Ascending aorta (tissue), 2 donors: ENCODE results near the gene GIGYF2. TPM values are rescaled to one million over a fixed set of nuclear protein-coding genes. Genes with fewer than 3 reads are reported as not detected.
A peak's percentile ranks its signal among the peaks of the same experiment; 100 is the strongest.

Source experiments
- DNase-seq, 2 donors: peaks; one replicate each; pipeline ENCODE4 v3.0.0-alpha.2; 2019; ENCODE audit warnings: low spot score in 2 of 2
- H3K27ac ChIP-seq, 2 donors: fragments of 200-600 bp; sonication (generic); one replicate each; pipeline ENCODE4 v1.5.1; 2016 to 2017; ENCODE audit warnings: mild to moderate bottlenecking in 1 of 2
- H3K27me3 ChIP-seq: fragments of 200-600 bp; sonication (generic); one replicate; pipeline ENCODE4 v1.5.1; 2017
- H3K36me3 ChIP-seq, 2 donors: fragments of 200-600 bp; sonication (generic); one replicate each; pipeline ENCODE4 v1.5.1; 2016
- H3K4me1 ChIP-seq, 2 donors: fragments of 200-600 bp; sonication (generic); one replicate each; pipeline ENCODE4 v1.5.1; 2016 to 2017; ENCODE audit warnings: mild to moderate bottlenecking in 1 of 2
- H3K4me3 ChIP-seq, 2 donors: fragments of 200-600 bp; sonication (generic); one replicate each; pipeline ENCODE4 v1.5.1; 2016 to 2017; ENCODE audit warnings: mild to moderate bottlenecking in 1 of 2
- H3K9me3 ChIP-seq, 2 donors: fragments of 200-600 bp; sonication (generic); one replicate each; pipeline ENCODE4 v1.5.1; 2016
- CTCF ChIP-seq, 3 experiments: fragments of 200-600 bp in 2 of 3; fragments of 450-650 bp in 1 of 3; sonication (generic) in 2 of 3; IDR thresholded peaks; one replicate each; pipeline ENCODE4 v1.5.1; 2016 to 2019; ENCODE audit warnings: antibody characterized with exemption in 3 of 3, mild to moderate bottlenecking in 1 of 3, moderate library complexity in 1 of 3
- intact Hi-C: fragments of 100-400 bp; cut with DNase I; formaldehyde crosslinking; loops from one replicate; pipeline ENCODE4 v1.15.1; 2023
- total RNA-seq: library from RNA; depleted of rRNA; stranded (reverse); fragments of >200 nt; gene quantifications from one replicate; pipeline ENCODE4 v1.1.0, GENCODE V29; 2016

GIGYF2 gene
- total RNA-seq, 1 donor from 2014 or later, result 27.5 TPM

GRCh38 chr2:232668805-232669444 is 28.2 kb upstream of the GIGYF2 start:
- DNase-seq, result no peak
- peaks cover 28 to 64% of the 10 kb centered on the region in 2 donors for H3K36me3 ChIP-seq
- no peaks in the 10 kb centered on the region for H3K27me3 ChIP-seq
- intact Hi-C loops, result loop anchor here (1.0 to 2.0 kb wide), 4 partner anchors 28 to 63 kb away; partner anchors contain the start of genes EFHD1 and GIGYF2
- peak; percentile 56 to 75 (median 61) for TF ChIP-seq CTCF (IDR thresholded peaks at IDR 0.05)
- peaks cover 9 to 32% of the 10 kb centered on the region in 2 donors for H3K4me1 ChIP-seq
- peak overlapping the region; percentile 66 to 85 for H3K27ac ChIP-seq
- H3K9me3 ChIP-seq, result no peaks in the 10 kb centered on the region
- H3K4me3 ChIP-seq, result peak overlapping the region in 1 of 2 donors; percentile 31

DNA sequence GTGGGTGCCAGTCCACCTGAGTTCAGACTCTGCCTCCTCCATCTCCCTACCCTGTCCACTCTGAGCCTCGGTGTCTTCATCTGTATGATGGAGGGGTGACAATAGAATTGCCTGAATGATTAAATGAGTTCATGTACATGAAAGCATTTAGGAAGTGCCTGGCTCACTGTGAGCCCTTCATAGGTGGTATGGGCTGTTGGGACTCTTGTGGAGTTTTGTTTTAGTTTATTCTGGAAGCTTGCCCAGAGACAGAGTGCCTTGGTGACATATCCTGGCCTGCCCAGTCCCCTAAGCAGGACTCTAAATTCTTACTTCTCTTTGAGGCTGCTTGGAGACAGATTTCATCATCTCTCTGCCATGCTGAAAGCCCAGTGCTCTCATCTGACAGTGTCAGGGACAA is 24.5 kb upstream of the GIGYF2 start:
- Histone ChIP-seq H3K9me3 (no peaks in the 10 kb centered on the region), H3K4me1 (peaks cover 9 to 13% of the 10 kb centered on the region in 2 donors), H3K27ac (peak overlapping the region in 1 of 2 donors; percentile 12), H3K36me3 (peaks cover 59 to 73% of the 10 kb centered on the region in 2 donors), H3K4me3 (no peak overlapping the region), H3K27me3 (no peaks in the 10 kb centered on the region)
- DNase-seq, result no peak
- no peak for TF ChIP-seq CTCF (IDR thresholded peaks at IDR 0.05)
- intact Hi-C loops, result no loop called here

GRCh38 chr2:232674491-232674890 is 22.6 kb upstream of the GIGYF2 start:
- DNase-seq, result no peak
- intact Hi-C loops, result no loop called here
- Histone ChIP-seq H3K9me3 (no peaks in the 10 kb centered on the region), H3K36me3 (peaks cover 72 to 90% of the 10 kb centered on the region in 2 donors), H3K4me1 (peaks cover 0 to 3% of the 10 kb centered on the region in 2 donors), H3K27me3 (no peaks in the 10 kb centered on the region), H3K4me3 (no peak overlapping the region), H3K27ac (no peak overlapping the region)
- no peak for TF ChIP-seq CTCF (IDR thresholded peaks at IDR 0.05)

DNA sequence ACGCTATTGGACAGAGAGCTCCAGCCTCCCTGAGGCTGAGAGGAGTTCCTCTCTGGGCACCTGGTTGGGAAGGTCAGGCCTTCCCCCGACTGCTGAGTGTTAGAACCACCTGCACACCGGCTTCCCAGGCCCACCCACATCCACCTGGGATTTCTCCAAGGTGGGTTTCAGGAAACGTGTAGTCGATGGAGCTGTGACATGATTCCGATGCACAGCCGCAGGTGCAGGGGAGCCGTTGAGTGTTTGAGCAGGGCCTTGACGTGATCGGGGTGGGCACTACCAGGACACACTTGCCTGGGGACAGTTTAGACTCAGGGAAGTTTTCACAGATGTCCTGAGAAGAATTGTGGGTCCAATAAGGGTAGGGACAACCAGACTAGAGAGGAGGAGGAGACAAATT is 21.8 kb upstream of the GIGYF2 start:
- no peak for TF ChIP-seq CTCF (IDR thresholded peaks at IDR 0.05)
- intact Hi-C loops, result no loop called here
- H3K36me3 ChIP-seq, result peaks cover 72 to 87% of the 10 kb centered on the region in 2 donors

DNA sequence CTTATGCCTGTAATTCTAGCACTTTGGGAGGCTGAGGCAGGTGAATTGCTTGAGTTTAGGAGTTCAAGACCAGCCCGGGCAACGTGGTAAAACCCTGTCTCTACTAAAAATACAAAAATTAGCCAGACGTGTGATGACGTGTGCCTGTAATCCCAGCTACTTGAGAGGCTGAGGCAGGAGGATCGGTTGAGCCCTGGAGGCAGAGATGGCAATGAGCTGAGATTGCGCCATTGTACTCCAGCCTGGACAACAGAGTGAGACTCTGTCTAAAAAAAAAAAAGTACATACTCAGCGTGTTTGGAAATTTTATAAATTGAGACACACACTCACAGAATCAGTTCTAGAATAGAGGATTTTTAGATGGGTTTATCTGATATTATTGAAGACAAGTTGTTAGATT is 17.1 kb upstream of the GIGYF2 start:
- DNase-seq, result no peak
- peaks cover 50 to 75% of the 10 kb centered on the region in 2 donors for H3K36me3 ChIP-seq
- no peak overlapping the region for H3K4me3 ChIP-seq
- no peaks in the 10 kb centered on the region for H3K27me3 ChIP-seq
- H3K4me1 ChIP-seq, result no peaks in the 10 kb centered on the region
- H3K27ac ChIP-seq, result no peak overlapping the region
- intact Hi-C loops, result no loop called here
- TF ChIP-seq CTCF (IDR thresholded peaks at IDR 0.05), result no peak
- H3K9me3 ChIP-seq, result no peaks in the 10 kb centered on the region

More for the DNA sequence above, 21.8 kb upstream of the GIGYF2 start:
- Histone ChIP-seq H3K4me1 (peaks cover 0 to 3% of the 10 kb centered on the region in 2 donors), H3K9me3 (no peaks in the 10 kb centered on the region), H3K27me3 (no peaks in the 10 kb centered on the region), H3K4me3 (no peak overlapping the region), H3K27ac (no peak overlapping the region)
- no peak for DNase-seq
